Epithelial cell of esophagus (primary cell): ENCODE data around the gene HCRT.
"Not testable (repeated sequence)": the region's sequence is repeated elsewhere in the genome, so short reads cannot be mapped to it uniquely, and the experiment has no call there.

Experiments used
- DNase-seq: peaks from one replicate; pipeline ENCODE4 v3.0.0; 2010; ENCODE audit warnings: low read depth
- H3K4me3 ChIP-seq: 2 replicates; pipeline ENCODE4 v1.5.1; 2011; ENCODE audit warnings: mild to moderate bottlenecking, low read length, control low read depth
- TF ChIP-seq, protein P1 (sequence below): IDR thresholded peaks from 2 replicates; pipeline ENCODE4 v1.5.1; 2011; ENCODE audit warnings: low read depth, mild to moderate bottlenecking, low read length, control low read depth, inconsistent platforms; ENCODE audit not compliant: insufficient read depth; ENCODE audit errors: missing control alignments

Gene HCRT

DNA sequence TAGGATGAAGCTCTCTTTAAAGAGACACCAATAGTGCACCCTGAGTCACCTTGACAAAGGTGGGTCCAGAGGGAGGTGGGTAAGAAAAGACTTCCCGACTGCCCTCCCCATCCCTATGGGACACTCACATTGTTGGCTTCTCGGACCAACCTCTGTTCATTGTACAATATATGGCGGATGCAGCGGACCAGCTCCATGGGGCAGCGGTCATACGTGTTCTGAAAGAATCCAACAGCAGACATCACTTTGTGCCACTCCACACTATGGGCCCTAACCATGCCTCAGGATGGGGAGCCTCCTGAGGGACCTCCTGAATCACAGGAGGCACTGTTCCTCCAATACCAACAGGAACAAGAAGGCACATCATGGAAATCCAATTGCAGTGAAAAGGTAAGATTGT is 39.4 kb upstream of the HCRT start:
- no peak for DNase-seq
- H3K4me3 ChIP-seq, result no peak overlapping the region
- TF ChIP-seq, protein P1, sequence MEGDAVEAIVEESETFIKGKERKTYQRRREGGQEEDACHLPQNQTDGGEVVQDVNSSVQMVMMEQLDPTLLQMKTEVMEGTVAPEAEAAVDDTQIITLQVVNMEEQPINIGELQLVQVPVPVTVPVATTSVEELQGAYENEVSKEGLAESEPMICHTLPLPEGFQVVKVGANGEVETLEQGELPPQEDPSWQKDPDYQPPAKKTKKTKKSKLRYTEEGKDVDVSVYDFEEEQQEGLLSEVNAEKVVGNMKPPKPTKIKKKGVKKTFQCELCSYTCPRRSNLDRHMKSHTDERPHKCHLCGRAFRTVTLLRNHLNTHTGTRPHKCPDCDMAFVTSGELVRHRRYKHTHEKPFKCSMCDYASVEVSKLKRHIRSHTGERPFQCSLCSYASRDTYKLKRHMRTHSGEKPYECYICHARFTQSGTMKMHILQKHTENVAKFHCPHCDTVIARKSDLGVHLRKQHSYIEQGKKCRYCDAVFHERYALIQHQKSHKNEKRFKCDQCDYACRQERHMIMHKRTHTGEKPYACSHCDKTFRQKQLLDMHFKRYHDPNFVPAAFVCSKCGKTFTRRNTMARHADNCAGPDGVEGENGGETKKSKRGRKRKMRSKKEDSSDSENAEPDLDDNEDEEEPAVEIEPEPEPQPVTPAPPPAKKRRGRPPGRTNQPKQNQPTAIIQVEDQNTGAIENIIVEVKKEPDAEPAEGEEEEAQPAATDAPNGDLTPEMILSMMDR, result no peak

DNA sequence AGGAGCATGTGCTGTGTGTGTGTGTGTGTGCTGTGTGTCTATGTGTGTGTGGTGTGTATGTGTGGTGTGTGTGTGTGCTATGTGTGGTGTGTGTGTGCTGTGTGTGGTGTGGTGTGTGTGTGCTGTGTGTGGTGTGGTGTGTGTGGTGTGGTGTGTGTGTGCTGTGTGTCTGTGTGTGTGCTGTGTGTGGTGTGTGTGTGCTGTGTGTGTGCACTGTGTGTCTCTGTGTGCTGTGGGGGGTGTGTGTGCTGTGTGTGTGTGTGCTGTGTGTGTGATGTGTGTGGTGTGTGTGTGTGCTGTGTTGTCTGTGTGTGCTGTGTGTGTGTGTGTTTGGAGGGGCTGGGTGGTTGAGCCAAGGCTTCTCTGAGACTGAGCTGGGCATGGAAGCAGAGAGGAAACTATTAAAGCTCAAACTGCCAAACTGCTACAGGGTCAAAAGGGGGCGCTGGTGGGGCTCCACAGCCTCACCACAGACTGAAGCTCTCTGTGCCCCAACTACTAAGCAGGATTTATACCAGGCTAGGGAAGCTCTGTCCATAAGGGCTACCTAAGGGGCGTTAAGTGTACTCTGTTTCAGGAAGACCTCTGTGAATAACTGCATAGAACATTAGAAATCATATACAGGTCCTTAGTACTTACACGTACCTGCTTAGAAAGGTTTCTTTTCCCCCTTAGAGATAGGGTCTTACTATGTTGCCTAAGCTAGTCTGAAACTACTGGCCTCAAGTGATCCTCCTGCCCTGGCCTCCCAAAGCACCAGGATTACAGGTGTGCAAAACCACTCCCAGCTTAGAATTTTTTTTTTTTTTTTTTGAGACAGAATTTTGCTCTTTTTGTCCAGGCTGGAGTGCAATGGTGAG is 36.9 kb upstream of the HCRT start:
- peak; percentile 64 for DNase-seq
- TF ChIP-seq, protein P1, result peak; percentile 71
- no peak overlapping the region for H3K4me3 ChIP-seq

DNA sequence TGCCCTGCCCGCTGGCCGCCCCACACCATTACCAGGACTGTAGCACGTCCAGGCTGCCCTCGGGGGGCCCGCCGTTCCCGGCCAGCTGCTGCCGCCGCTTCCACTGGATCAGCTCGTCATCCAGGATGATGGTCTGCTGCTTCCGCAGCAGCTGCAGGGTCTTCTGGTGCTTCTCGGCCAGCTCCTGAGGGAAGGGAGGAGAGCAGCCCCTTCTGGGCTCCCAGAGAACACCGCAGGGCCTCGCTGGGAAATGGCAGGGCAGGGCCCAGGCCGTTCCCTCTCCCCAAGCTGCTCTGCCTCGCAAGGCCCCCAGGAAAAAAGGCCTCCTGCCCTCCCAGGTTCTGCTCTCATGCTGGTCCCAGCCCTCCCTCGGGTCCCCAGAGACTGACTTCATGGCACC is 34.0 kb upstream of the HCRT start:
- DNase-seq, result not testable (repeated sequence)

DNA sequence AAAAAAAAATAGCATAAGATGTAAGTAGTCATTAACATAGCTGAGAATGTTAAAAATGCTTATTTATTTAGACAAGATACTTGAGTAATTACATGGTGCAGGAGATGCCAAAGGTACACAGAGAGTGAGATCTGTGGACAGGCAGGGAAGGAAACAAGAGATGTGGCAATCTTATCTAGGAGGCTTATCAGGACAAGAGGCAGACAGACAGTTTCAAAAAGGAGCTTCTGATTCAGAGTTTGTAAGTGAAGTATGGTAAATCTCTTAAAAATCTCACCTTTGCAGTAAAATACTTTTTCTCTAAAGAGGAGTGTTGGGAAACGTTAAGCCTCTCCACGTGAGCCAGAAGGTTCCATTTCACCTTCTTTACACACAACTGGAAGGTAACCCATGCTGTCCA is 28.9 kb upstream of the HCRT start:
- TF ChIP-seq, protein P1, result no peak
- DNase-seq, result no peak
- H3K4me3 ChIP-seq, result no peak overlapping the region

More for the DNA sequence above, 34.0 kb upstream of the HCRT start:
- H3K4me3 ChIP-seq, result not testable (repeated sequence)

DNA sequence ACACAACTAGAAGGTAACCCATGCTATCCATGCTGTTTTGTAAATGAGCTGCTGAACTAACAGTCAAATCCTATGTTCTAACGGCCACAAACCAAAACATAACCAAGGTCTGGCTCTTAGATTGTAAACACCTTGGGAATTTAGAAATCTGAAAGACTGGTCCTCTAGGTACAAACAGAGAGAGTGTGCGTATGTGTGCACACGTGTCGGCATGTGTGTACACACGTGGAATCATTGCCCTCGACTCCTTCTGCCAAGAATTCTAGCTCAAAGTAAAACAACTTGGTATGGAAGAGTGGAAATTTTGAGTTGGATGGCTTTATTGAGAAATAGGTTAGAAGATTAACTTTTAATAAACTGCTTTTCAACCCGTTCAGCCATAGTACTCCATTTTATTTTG is 27.1 kb upstream of the HCRT start:
- no peak overlapping the region for H3K4me3 ChIP-seq

DNA sequence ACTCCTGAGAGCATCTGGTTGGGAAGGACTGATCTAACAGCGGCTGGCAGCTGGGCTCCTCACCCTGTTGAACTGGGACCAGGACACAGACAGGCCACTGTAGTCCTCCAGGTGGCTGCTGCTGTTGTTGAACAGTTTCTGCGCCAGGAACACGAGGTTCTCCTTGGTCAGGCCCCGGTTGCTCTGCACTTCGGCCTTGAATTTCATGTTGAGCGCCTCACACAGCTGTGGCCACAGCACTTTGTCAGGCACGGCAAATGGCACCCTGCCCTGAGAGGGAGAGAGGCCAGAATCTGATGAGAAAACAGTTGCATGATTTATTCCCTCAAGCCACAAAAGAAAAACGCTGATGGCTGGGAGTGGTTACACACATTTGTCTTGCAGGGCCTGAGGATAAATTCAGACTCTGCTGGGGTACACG is 26.7 kb upstream of the HCRT start:
- not testable (repeated sequence) for DNase-seq

More for the DNA sequence above, 27.1 kb upstream of the HCRT start:
- TF ChIP-seq, protein P1, result no peak
- no peak for DNase-seq

DNA sequence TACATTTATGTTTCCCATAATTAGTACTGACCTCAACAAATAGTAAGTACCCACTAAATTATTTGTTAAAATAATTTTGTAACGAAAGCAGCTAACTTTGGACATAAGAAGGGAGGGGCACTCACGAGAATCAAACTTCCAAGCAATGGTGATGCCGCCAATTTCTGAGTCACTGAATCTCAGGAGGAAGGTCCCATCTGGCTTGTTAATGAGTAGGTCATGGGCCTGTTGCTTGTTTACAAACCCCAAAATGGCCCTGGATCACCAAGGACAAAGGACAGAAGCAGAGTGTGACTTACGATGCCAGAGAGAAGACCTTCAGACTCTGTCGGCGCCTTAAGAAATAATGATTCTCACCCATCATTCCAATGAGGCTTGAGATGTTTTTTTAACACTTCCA is 24.8 kb upstream of the HCRT start:
- DNase-seq, result no peak
- TF ChIP-seq, protein P1, result no peak
- H3K4me3 ChIP-seq, result no peak overlapping the region

More for the DNA sequence above, 26.7 kb upstream of the HCRT start:
- H3K4me3 ChIP-seq, result not testable (repeated sequence)

DNA sequence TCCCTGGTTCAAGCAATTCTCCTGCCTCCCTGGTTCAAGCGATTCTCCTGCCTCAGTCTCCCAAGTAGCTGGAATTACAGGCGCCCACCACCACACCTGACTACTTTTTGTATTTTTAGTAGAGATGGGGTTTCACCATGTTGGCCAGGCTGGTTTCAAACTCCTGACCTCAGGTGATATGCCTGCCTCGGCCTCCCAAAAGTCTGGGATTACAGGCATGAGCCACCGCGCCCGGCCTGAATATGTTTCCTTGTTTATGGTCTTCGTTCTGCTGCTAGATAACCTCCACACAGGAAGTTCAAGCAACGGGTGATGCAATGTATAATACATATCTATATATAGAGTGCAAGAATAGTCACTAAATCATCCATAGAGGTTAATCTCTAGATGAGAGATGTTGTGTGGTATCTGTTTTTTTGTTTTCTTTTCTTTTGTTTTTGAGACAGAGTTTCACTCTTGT is 20.9 kb upstream of the HCRT start:
- not testable (repeated sequence) for DNase-seq, H3K4me3 ChIP-seq
